ENCODE results near the gene DGCR8.

DNA sequence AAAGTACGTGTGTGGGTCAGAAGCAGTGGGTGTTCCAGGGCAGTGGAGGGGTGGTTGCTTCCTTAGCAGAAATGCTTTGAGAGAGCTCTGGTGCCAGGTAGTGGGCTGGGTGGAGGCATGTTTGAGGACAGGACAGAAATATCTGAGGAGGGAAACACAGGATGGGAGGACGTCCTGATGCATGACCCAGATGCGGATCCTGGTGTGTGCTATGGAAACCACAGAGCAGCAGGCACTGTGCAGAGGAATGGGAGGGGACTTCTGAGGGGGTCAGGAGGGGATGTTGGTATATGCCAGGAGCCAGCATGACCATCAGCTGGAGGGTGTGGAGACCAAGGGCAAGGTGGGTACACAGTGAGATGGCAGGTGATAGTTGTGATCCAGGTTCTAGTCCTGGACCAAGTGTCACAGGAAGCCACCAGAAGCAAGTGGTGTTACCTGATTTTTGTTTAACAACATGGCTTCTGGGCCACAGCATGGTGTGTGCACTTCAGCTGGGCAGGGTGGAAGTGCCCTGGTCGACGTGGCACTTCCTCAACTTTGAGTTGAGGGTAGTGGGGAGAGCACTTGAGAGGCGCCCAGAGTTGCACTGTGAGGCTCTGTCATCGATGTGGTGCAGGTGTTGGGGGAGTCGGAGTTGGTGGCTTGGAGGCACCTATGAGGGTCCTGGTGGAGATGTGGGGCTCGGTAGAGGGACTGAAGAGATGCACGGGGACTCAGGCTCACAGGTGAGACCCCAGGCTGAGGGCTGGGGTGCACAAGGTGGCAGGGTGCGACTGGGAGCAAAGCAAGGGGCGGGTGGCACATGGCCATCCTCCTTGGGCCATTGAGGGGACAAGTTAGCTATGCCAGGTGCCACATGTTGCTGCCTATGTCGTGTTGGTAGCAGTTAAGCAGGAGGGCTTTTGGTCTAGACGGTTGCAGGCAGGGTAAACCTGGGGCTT, 7.5 kb downstream of the DGCR8 start:
- no peak for TF ChIP-seq CTCF (conservative IDR thresholded peaks at IDR 0.05; ENCODE audit: low read depth, low read length)
- TF ChIP-seq EZH2phosphoT487 (IDR thresholded peaks at IDR 0.05; ENCODE audit: borderline replicate concordance, low read length), result no peak
